ENCODE measurements around the gene RNU5D-1. TPM values are rescaled to one million over a fixed set of nuclear protein-coding genes. Genes with fewer than 3 reads are reported as not detected.
A peak's percentile ranks its signal among the peaks of the same experiment; 100 is the strongest.

The RNU5D-1 gene
- total RNA-seq, 4 donors from 2014 or later: not detected

DNA sequence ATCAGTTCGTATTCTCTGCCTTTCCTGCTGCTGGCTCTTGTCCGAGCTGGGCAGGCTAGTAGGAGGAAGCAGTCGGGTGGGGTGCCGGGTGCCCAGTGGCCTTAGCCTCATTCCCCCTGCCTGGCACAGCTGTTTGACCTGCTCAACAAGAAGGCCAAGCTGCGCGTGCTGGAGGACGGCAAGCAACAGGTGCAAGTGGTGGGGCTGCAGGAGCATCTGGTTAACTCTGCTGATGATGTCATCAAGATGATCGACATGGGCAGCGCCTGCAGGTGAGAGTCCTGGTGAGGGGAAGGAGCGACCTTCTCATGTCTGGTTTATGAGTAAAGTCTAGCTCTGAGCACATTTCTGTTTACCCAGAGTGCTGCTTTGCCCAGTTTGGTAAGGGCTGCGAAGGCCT lies 28.1 kb upstream of the RNU5D-1 start:
- no peak overlapping the region for H3K4me3 ChIP-seq
- no peaks in the 10 kb centered on the region for H3K4me1 ChIP-seq
- no peaks in the 10 kb centered on the region for H3K36me3 ChIP-seq
- no peak for DNase-seq (ENCODE audit: low spot score in 2 of 2)
- no peak overlapping the region for H3K27ac ChIP-seq
- TF ChIP-seq, protein P1, sequence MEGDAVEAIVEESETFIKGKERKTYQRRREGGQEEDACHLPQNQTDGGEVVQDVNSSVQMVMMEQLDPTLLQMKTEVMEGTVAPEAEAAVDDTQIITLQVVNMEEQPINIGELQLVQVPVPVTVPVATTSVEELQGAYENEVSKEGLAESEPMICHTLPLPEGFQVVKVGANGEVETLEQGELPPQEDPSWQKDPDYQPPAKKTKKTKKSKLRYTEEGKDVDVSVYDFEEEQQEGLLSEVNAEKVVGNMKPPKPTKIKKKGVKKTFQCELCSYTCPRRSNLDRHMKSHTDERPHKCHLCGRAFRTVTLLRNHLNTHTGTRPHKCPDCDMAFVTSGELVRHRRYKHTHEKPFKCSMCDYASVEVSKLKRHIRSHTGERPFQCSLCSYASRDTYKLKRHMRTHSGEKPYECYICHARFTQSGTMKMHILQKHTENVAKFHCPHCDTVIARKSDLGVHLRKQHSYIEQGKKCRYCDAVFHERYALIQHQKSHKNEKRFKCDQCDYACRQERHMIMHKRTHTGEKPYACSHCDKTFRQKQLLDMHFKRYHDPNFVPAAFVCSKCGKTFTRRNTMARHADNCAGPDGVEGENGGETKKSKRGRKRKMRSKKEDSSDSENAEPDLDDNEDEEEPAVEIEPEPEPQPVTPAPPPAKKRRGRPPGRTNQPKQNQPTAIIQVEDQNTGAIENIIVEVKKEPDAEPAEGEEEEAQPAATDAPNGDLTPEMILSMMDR (IDR thresholded peaks at IDR 0.05): no peak
- no peak for TF ChIP-seq EP300 (IDR thresholded peaks at IDR 0.05)
- TF ChIP-seq POLR2A (IDR thresholded peaks at IDR 0.05): no peak
- 85 to 86% methylated on average over 11 of the region's 11 CpGs for WGBS, 2 donors
- no peaks in the 10 kb centered on the region for H3K27me3 ChIP-seq
- no peaks in the 10 kb centered on the region for H3K9me3 ChIP-seq

DNA sequence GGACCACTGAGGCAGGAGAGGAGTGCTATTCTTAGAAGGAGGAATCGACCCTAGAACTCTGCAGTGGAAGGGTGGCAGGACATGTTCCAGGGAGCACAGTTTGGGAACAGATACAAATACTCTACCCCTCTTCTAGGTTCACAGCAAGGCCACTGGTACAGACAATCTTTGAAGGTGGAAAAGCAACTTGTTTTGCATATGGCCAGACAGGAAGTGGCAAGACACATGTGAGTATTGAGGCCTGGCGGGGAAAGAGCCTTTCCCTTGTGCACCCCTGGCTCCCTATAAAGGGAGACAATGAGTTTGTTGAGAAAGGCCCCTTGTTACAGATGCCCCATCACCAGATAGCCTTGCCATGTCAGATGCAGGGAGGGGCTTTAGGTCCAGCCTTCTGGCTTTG lies 26.4 kb upstream of the RNU5D-1 start:
- no peaks in the 10 kb centered on the region for H3K27me3 ChIP-seq
- no peaks in the 10 kb centered on the region for H3K36me3 ChIP-seq
- no peaks in the 10 kb centered on the region for H3K9me3 ChIP-seq
- no peaks in the 10 kb centered on the region for H3K4me1 ChIP-seq
- no peak for DNase-seq (ENCODE audit: low spot score in 2 of 2)
- H3K27ac ChIP-seq: no peak overlapping the region
- 94 to 96% methylated on average over 2 of the region's 2 CpGs for WGBS, 2 donors
- TF ChIP-seq EP300 (IDR thresholded peaks at IDR 0.05): no peak
- TF ChIP-seq, protein P1 (IDR thresholded peaks at IDR 0.05): no peak
- no peak for TF ChIP-seq POLR2A (IDR thresholded peaks at IDR 0.05)
- no peak overlapping the region for H3K4me3 ChIP-seq

DNA sequence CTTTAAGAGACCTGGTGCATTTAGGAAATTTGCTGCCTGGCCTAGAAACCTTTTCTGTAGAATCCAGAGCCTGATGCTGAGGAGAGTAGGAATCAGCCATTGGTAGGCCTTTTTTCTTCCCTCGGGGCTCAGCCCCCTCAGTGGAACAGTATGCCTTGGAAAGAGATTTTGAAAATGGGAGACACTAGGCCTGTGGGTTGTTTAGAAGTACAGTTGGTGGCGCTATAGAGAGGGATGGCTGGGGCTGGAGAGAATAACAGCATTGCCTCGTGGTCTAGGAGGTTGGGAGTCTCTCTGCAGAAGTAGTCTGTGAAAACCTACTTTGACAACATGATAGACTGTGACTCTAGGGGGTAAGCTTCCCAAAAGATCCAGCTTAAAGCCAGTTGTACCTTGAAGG lies 16.9 kb upstream of the RNU5D-1 start:
- WGBS, 2 donors: 82 to 85% methylated on average over 3 of the region's 3 CpGs
- H3K27me3 ChIP-seq: no peaks in the 10 kb centered on the region

DNA sequence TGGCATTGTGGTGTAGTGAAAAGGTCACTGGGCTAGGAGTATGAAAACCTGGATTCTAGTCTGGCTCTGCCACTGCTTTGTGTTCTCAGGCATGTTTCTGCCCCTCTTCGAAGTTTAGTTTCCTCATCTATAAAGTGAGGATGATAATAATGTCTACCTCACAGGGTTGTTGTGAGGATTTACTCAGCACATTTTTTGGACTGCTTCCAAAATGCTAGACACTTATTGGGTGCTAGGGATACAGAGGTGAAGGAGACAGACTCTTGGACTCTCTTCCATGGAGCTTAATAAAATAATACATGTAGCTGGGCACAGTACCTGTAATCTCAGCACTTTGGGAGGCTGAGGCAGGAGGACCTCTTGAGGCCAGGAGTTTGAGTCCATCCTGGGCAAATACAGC lies 12.2 kb upstream of the RNU5D-1 start:
- TF ChIP-seq, protein P1 (IDR thresholded peaks at IDR 0.05): no peak
- TF ChIP-seq POLR2A (IDR thresholded peaks at IDR 0.05): no peak
- no peak for TF ChIP-seq EP300 (IDR thresholded peaks at IDR 0.05)
- no peak for DNase-seq (ENCODE audit: low spot score in 2 of 2)
- Histone ChIP-seq H3K9me3 (no peaks in the 10 kb centered on the region), H3K27ac (no peak overlapping the region), H3K4me3 (no peak overlapping the region), H3K36me3 (no peaks in the 10 kb centered on the region), H3K4me1 (peaks cover 0 to 9% (median 3%) of the 10 kb centered on the region in 4 donors), H3K27me3 (no peaks in the 10 kb centered on the region)
- WGBS, 2 donors: 95 to 100% methylated on average over 1 of the region's 1 CpG

More for the DNA sequence above, 16.9 kb upstream of the RNU5D-1 start:
- DNase-seq (ENCODE audit: low spot score in 2 of 2): no peak
- no peak for TF ChIP-seq EP300 (IDR thresholded peaks at IDR 0.05)
- TF ChIP-seq, protein P1 (IDR thresholded peaks at IDR 0.05): no peak
- no peak for TF ChIP-seq POLR2A (IDR thresholded peaks at IDR 0.05)
- no peaks in the 10 kb centered on the region for H3K36me3 ChIP-seq
- H3K4me1 ChIP-seq: no peaks in the 10 kb centered on the region
- H3K4me3 ChIP-seq: no peak overlapping the region
- no peaks in the 10 kb centered on the region for H3K9me3 ChIP-seq
- H3K27ac ChIP-seq: no peak overlapping the region

DNA sequence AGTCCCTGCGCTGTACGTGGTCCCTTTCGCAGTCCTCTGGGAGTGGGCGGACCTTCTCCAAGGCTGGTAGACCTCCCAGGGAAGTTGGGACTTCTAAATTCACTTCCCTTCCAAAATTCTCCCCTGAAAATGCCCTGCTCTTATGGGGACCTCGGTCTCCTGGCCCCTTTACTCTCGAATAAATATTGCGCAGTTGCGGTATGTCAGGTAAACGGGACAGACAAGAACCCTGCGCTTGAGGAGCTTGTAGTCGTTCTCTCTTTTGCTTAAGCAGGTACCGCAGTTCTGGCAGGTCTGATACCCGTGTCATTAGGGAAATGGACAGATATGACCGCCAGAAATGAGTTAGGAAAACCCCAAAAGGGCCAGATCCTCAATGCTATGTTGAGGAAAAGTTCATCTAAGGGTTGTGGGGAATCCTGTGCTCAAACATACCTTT lies 9.2 kb upstream of the RNU5D-1 start:
- no peak for DNase-seq (ENCODE audit: low spot score in 2 of 2)
- Histone ChIP-seq H3K4me3 (peak overlapping the region in 3 of 4 donors; percentile 45 to 66 (median 59)), H3K9me3 (no peaks in the 10 kb centered on the region), H3K27me3 (no peaks in the 10 kb centered on the region), H3K27ac (peak overlapping the region in 3 of 4 donors; percentile 33 to 95 (median 90)), H3K36me3 (no peaks in the 10 kb centered on the region), H3K4me1 (peaks cover 0 to 9% (median 3%) of the 10 kb centered on the region in 4 donors)
- TF ChIP-seq POLR2A (IDR thresholded peaks at IDR 0.05): no peak
- TF ChIP-seq EP300 (IDR thresholded peaks at IDR 0.05): no peak
- TF ChIP-seq, protein P1 (IDR thresholded peaks at IDR 0.05): no peak
- WGBS, 2 donors: 1 to 2% methylated on average over 14 of the region's 14 CpGs

All from tibial nerve (tissue), 4 donors.